ENCODE results near the gene TRIM45.

DNA sequence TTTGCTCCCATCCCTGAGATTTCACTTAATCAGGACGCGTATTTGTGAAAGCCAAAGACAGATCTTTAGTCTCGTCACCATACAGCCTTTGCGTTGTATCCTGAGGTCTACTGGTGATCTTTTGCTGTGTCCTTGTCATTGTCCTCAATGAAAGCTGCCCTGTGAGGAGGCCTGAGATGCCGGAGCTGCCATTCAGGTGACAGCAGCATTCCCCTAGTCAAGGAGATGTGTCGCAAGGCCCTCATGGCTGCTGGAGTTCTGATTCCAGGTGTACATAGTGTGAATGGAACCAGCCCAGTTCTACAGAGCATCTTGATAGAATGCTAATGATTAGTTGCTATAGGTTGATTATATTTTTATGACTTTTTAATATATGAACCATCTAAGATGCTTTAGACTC is 37.3 kb downstream of the TRIM45 start:
- TF ChIP-seq ZNF160 (CRISPR knock-in tag; IDR thresholded peaks at IDR 0.05) (no peak), ZNF768 (CRISPR knock-in tag; IDR thresholded peaks at IDR 0.05) (no peak), KDM3A (CRISPR knock-in tag; IDR thresholded peaks at IDR 0.05; ENCODE audit: low read depth) (no peak), POLR2A (IDR thresholded peaks at IDR 0.05; ENCODE audit: insufficient read depth in 1 of 2, low read depth in 2 of 2, low read length in 2 of 2) (no peak), PCBP2 (optimal IDR thresholded peaks at IDR 0.05; ENCODE audit: low read depth, low read length, poor library complexity, severe bottlenecking) (no peak), ZKSCAN1 (IDR thresholded peaks at IDR 0.05; ENCODE audit: low read length) (no peak), SP1 (IDR thresholded peaks at IDR 0.05) (no peak), SP1 (CRISPR knock-in tag; IDR thresholded peaks at IDR 0.05) (no peak), CBX5 (CRISPR knock-in tag; IDR thresholded peaks at IDR 0.05; ENCODE audit: borderline replicate concordance) (no peak), LCORL (IDR thresholded peaks at IDR 0.05) (no peak), LCORL (CRISPR knock-in tag; IDR thresholded peaks at IDR 0.05) (no peak), ZNF121 (CRISPR knock-in tag; IDR thresholded peaks at IDR 0.05) (no peak), NCOA5 (CRISPR knock-in tag; IDR thresholded peaks at IDR 0.05) (no peak), EP300 (IDR thresholded peaks at IDR 0.05; ENCODE audit: low read depth in 2 of 2, low read length in 2 of 2) (no peak), EP300 (CRISPR knock-in tag; IDR thresholded peaks at IDR 0.05; ENCODE audit: borderline replicate concordance) (no peak), ZSCAN20 (CRISPR knock-in tag; IDR thresholded peaks at IDR 0.05; ENCODE audit: borderline replicate concordance) (no peak)
- TF ChIP-seq, protein P1, sequence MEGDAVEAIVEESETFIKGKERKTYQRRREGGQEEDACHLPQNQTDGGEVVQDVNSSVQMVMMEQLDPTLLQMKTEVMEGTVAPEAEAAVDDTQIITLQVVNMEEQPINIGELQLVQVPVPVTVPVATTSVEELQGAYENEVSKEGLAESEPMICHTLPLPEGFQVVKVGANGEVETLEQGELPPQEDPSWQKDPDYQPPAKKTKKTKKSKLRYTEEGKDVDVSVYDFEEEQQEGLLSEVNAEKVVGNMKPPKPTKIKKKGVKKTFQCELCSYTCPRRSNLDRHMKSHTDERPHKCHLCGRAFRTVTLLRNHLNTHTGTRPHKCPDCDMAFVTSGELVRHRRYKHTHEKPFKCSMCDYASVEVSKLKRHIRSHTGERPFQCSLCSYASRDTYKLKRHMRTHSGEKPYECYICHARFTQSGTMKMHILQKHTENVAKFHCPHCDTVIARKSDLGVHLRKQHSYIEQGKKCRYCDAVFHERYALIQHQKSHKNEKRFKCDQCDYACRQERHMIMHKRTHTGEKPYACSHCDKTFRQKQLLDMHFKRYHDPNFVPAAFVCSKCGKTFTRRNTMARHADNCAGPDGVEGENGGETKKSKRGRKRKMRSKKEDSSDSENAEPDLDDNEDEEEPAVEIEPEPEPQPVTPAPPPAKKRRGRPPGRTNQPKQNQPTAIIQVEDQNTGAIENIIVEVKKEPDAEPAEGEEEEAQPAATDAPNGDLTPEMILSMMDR (CRISPR knock-in tag; IDR thresholded peaks at IDR 0.05) = no peak

Measured in HepG2 (cell line).